B cell (primary cell): ENCODE data around the gene ZNF143. TPM values are rescaled to one million over a fixed set of nuclear protein-coding genes. Genes with fewer than 3 reads are reported as not detected.

ENCODE experiments used
- ATAC-seq: fragments of 200-7000 bp; cut with Tn5 transposase; one replicate; pipeline ENCODE4 v1.10.0; 2021; ENCODE audit warnings: low read depth, mild to moderate bottlenecking, moderate number of reproducible peaks, moderate library complexity
- CTCF ChIA-PET: fragments of 350-600 bp; sonication (Branson Sonifier 250); formaldehyde crosslinking; loops from one replicate; lab custom pipeline; 2021; ENCODE audit warnings: antibody characterized with exemption, inconsistent platforms; lab: Charles Lee
- POLR2A ChIA-PET: fragments of 350-600 bp; sonication (Branson Sonifier 250); formaldehyde crosslinking; loops from one replicate; lab custom pipeline; 2021; ENCODE audit warnings: antibody characterized with exemption; lab: Charles Lee
- DNase-seq: peaks from one replicate; pipeline ENCODE4 v3.0.0; 2013
- H2AFZ ChIP-seq: 2 replicates; pipeline ENCODE4 v1.6.1; 2012; ENCODE audit warnings: mild to moderate bottlenecking, low read depth, low read length; ENCODE audit not compliant: insufficient read depth, poor library complexity, severe bottlenecking
- H3K27ac ChIP-seq, 2 donors: 1 replicate in 1 of 2; 2 replicates in 1 of 2; pipeline ENCODE4 v1.5.1; 2012 to 2013; ENCODE audit warnings: low read length in 2 of 2, mild to moderate bottlenecking in 2 of 2, moderate library complexity in 1 of 2
- H3K27me3 ChIP-seq, 4 experiments: fragments of 200-600 bp in 1 of 4; sonication (generic) in 1 of 4; replicated peaks in 1 of 4; 1 replicate in 2 of 4; 2 replicates in 2 of 4; pipeline versions ENCODE4 v1.6.1 to v1.7.0; 2013 to 2016; ENCODE audit warnings: low read length in 3 of 4, mild to moderate bottlenecking in 2 of 4, mixed read lengths in 1 of 4, moderate library complexity in 1 of 4; ENCODE audit not compliant: insufficient read depth in 4 of 4, control insufficient read depth in 3 of 4; ENCODE audit errors: control extremely low read depth in 1 of 4
- H3K36me3 ChIP-seq, 2 experiments: replicated peaks in 1 of 2; 1 replicate in 1 of 2; 2 replicates in 1 of 2; pipeline versions ENCODE4 v1.6.1 to v1.7.1; 2013; ENCODE audit warnings: low read length in 1 of 2; ENCODE audit not compliant: insufficient read depth in 2 of 2, control insufficient read depth in 1 of 2; ENCODE audit errors: control extremely low read depth in 1 of 2, extremely low read depth in 1 of 2
- H3K4me1 ChIP-seq, 2 donors: fragments of 200-600 bp in 1 of 2; sonication (generic) in 1 of 2; 1 replicate in 1 of 2; 2 replicates in 1 of 2; pipeline versions ENCODE4 v1.5.1 to v1.6.1; 2013 to 2017; ENCODE audit warnings: low read length in 2 of 2; ENCODE audit not compliant: control insufficient read depth in 2 of 2, insufficient read depth in 2 of 2
- H3K4me2 ChIP-seq: replicated peaks from 2 replicates; pipeline ENCODE3; 2012; ENCODE audit warnings: mild to moderate bottlenecking, low read depth, low read length; ENCODE audit not compliant: poor library complexity, severe bottlenecking
- H3K4me3 ChIP-seq, 5 experiments: fragments of 200-600 bp in 1 of 5; sonication (generic) in 1 of 5; 1 replicate in 3 of 5; 2 replicates in 2 of 5; pipeline versions ENCODE4 v1.5.1 to v1.7.0; 2011 to 2016; ENCODE audit warnings: low read length in 4 of 5, mild to moderate bottlenecking in 4 of 5, low read depth in 2 of 5, control low read depth in 1 of 5, moderate library complexity in 1 of 5; ENCODE audit not compliant: insufficient read depth in 1 of 5; ENCODE audit errors: control extremely low read depth in 1 of 5, extremely low read depth in 1 of 5
- H3K79me2 ChIP-seq: fragments of 200-600 bp; sonication (generic); one replicate; pipeline ENCODE4 v1.6.0; 2016; ENCODE audit warnings: low read length; ENCODE audit not compliant: control insufficient read depth, insufficient read depth
- H3K9ac ChIP-seq: fragments of 200-600 bp; sonication (generic); 2 replicates; pipeline ENCODE4 v1.6.1; 2017; ENCODE audit warnings: mild to moderate bottlenecking, low read length, moderate library complexity
- H3K9me3 ChIP-seq, 3 donors: one replicate each; pipeline versions ENCODE4 v1.6.1 to v1.7.1; 2013; ENCODE audit warnings: low read length in 2 of 3; ENCODE audit not compliant: control insufficient read depth in 2 of 3, insufficient read depth in 1 of 3; ENCODE audit errors: control extremely low read depth in 1 of 3
- H4K20me1 ChIP-seq: 2 replicates; pipeline ENCODE4 v1.6.0; 2012; ENCODE audit warnings: mild to moderate bottlenecking, low read length; ENCODE audit not compliant: insufficient read depth, control insufficient read depth, poor library complexity, severe bottlenecking
- H3K27ac Mint-ChIP-seq: one replicate; pipeline ENCODE4 v1.8.0; 2021; ENCODE audit warnings: mixed read lengths
- H3K27me3 Mint-ChIP-seq: one replicate; pipeline ENCODE4 v1.8.0; 2021; ENCODE audit warnings: mixed read lengths
- H3K4me1 Mint-ChIP-seq: one replicate; pipeline ENCODE4 v1.8.0; 2021; ENCODE audit warnings: mixed read lengths
- H3K4me3 Mint-ChIP-seq: one replicate; pipeline ENCODE4 v1.8.0; 2021; ENCODE audit warnings: mixed read lengths
- H3K9me3 Mint-ChIP-seq: one replicate; pipeline ENCODE4 v1.8.0; 2022; ENCODE audit warnings: mixed read lengths; ENCODE audit not compliant: insufficient read depth
- EZH2 ChIP-seq: IDR thresholded peaks from 2 replicates; pipeline ENCODE4 v1.6.1; 2012; ENCODE audit warnings: borderline replicate concordance, low read depth, mild to moderate bottlenecking, moderate library complexity, low read length; ENCODE audit not compliant: insufficient read depth, poor library complexity, severe bottlenecking
- WGBS: methylation state at CpG from one replicate; pipeline ENCODE4 v1.1.5; 2013; ENCODE audit warnings: missing lambda C conversion rate; ENCODE audit not compliant: insufficient coverage; 5-methylcytosine and 5-hydroxymethylcytosine counted together
- intact Hi-C: fragments of 100-400 bp; cut with micrococcal nuclease; formaldehyde crosslinking; loops from one replicate; pipeline ENCODE4 v1.10.0; 2022
- polyA plus RNA-seq: library from polyadenylated mRNA; depleted of rRNA; stranded (reverse); fragments of >200 nt; gene quantifications from 2 replicates; pipeline ENCODE4 v1.2.3, GENCODE V29; 2012
- total RNA-seq, 2 donors: library from RNA; stranded (reverse); fragments of 120-200 nt in 1 of 2; gene quantifications; 1 replicate in 1 of 2; 2 replicates in 1 of 2; pipeline versions ENCODE4 v1.2.3 to v1.2.4, GENCODE V29; 2013 to 2022
- TF ChIP-seq, protein P1 (sequence below): fragments of 200-600 bp; IDR thresholded peaks from one replicate; pipeline ENCODE4 v1.8.0; 2022; ENCODE audit warnings: antibody characterized with exemption, mild to moderate bottlenecking

Gene ZNF143
- total and polyA plus RNA-seq, 2 donors (not counting 1 experiment from before 2014, with no cell fraction given) = 35.7 to 54.9 TPM

DNA sequence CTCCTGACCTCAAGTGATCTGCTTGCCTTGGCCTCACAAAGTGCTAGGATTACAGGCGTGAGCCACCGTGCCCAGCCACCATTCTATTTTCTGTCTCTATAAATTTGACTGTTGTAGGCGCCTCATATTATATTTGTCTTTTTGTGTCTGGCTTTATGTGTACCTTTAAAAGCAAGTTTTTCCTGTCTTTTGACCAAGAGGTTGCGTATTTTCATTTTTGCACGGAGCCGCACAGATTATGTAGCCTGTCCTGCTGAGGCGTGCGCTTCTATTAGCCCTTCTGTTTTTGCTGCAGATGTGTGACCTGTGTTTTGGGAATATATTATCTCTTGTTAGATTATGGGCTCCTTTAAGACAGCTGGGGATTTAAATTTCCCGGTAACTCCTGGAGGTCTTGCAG, 72.2 kb downstream of the ZNF143 start:
- Histone ChIP-seq H3K9me3 (no peaks in the 10 kb centered on the region), H4K20me1 (no peaks in the 10 kb centered on the region), H3K27me3 (no peaks in the 10 kb centered on the region), H3K4me3 (no peak overlapping the region), H2AFZ (no peak overlapping the region), H3K9ac (no peak overlapping the region), H3K4me2 (no peak overlapping the region), H3K79me2 (no peaks in the 10 kb centered on the region), H3K27ac (no peak overlapping the region), H3K4me1 (peaks cover 0 to 10% of the 10 kb centered on the region in 2 donors), H3K36me3 (peaks cover 0 to 4% of the 10 kb centered on the region in 2 experiments)
- H3K4me1 Mint-ChIP-seq = peaks cover 2% of the 10 kb centered on the region
- H3K27ac Mint-ChIP-seq = no peak overlapping the region
- POLR2A ChIA-PET = no interaction called here
- no peak for ATAC-seq
- 100% methylated on average over 4 of the region's 9 CpGs for WGBS
- no peak for DNase-seq
- H3K27me3 Mint-ChIP-seq = no peaks in the 10 kb centered on the region
- CTCF ChIA-PET = interaction anchor here (2.8 to 5.3 kb wide), 6 partner anchors 42 to 440 kb away, joined by 18 to 149 read pairs (median 44); partner anchors contain the start of gene WEE1
- TF ChIP-seq EZH2 = no peak
- TF ChIP-seq, protein P1, sequence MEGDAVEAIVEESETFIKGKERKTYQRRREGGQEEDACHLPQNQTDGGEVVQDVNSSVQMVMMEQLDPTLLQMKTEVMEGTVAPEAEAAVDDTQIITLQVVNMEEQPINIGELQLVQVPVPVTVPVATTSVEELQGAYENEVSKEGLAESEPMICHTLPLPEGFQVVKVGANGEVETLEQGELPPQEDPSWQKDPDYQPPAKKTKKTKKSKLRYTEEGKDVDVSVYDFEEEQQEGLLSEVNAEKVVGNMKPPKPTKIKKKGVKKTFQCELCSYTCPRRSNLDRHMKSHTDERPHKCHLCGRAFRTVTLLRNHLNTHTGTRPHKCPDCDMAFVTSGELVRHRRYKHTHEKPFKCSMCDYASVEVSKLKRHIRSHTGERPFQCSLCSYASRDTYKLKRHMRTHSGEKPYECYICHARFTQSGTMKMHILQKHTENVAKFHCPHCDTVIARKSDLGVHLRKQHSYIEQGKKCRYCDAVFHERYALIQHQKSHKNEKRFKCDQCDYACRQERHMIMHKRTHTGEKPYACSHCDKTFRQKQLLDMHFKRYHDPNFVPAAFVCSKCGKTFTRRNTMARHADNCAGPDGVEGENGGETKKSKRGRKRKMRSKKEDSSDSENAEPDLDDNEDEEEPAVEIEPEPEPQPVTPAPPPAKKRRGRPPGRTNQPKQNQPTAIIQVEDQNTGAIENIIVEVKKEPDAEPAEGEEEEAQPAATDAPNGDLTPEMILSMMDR = no peak
- H3K9me3 Mint-ChIP-seq = no peaks in the 10 kb centered on the region
- intact Hi-C loops = no loop called here
- no peak overlapping the region for H3K4me3 Mint-ChIP-seq

DNA sequence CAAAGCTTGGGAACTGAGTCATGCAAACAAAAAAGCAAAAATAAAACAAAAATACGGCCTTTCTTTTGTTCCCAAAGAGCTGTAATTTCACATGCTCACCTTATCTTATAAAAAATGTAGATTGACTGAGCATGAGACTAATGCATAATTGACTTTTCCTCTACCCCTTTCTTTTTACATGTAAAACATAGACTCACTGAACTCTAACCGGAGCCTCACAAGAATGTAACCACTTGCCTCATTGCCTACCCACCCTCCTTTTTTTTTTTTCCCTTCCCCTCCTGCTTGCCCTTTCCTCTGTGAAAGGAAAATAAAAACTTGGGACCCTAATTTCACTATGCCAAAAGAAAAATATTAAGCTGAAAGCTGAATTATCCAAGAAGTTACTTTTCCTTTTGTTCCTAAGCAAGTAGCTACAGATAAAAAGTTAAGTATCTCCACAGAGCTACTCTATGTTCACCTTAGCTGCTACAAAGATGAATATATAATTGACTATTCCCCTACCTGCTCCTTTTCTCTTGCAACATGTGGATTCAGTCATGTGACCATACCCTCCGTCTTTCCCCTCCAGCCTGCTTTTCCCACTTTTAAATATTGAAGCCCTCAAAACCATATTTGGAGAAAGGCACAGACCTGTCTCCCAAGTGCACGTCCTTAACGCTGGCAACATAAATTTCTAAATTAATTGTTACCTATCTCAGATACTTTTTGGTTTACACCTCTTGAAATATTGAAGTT, 73.1 kb downstream of the ZNF143 start:
- no peak overlapping the region for H3K9ac ChIP-seq

More for the DNA sequence above, 73.1 kb downstream of the ZNF143 start:
- TF ChIP-seq EZH2 = no peak
- TF ChIP-seq, protein P1 = no peak
- Histone ChIP-seq H2AFZ (no peak overlapping the region), H4K20me1 (no peaks in the 10 kb centered on the region), H3K4me2 (no peak overlapping the region), H3K27ac (no peak overlapping the region), H3K79me2 (no peaks in the 10 kb centered on the region), H3K9me3 (no peaks in the 10 kb centered on the region), H3K4me3 (no peak overlapping the region), H3K4me1 (peaks cover 0 to 10% of the 10 kb centered on the region in 2 donors), H3K36me3 (peaks cover 0 to under 1% of the 10 kb centered on the region in 2 experiments), H3K27me3 (no peaks in the 10 kb centered on the region)
- H3K27me3 Mint-ChIP-seq = no peaks in the 10 kb centered on the region
- no peak overlapping the region for H3K27ac Mint-ChIP-seq
- H3K4me1 Mint-ChIP-seq = peaks cover 2% of the 10 kb centered on the region
- H3K4me3 Mint-ChIP-seq = no peak overlapping the region
- ChIA-PET CTCF (interaction anchor here (0.7 to 5.3 kb wide), 14 partner anchors 9 to 439 kb away, joined by 4 to 149 read pairs (median 14); partner anchors contain the start of gene WEE1), POLR2A (interaction anchor here (0.7 kb wide), 2 partner anchors 12 to 39 kb away, joined by 3 read pairs; no protein-coding TSS in a partner anchor)
- intact Hi-C loops = loop anchor here (2.0 kb wide), 1 partner anchor 39 kb away; the partner anchor contains the start of gene WEE1
- no peaks in the 10 kb centered on the region for H3K9me3 Mint-ChIP-seq
- WGBS = 94% methylated on average over 3 of the region's 5 CpGs
- DNase-seq (no peak), ATAC-seq (no peak)
